T follicular helper cell (primary cell): ENCODE data around the gene SEC16A.
"Not testable (repeated sequence)": the region's sequence is repeated elsewhere in the genome, so short reads cannot be mapped to it uniquely, and the experiment has no call there.

ENCODE experiments used
- DNase-seq: peaks from one replicate; pipeline ENCODE4 v3.0.0-alpha.2; 2020; ENCODE audit warnings: low read depth

Gene SEC16A

DNA sequence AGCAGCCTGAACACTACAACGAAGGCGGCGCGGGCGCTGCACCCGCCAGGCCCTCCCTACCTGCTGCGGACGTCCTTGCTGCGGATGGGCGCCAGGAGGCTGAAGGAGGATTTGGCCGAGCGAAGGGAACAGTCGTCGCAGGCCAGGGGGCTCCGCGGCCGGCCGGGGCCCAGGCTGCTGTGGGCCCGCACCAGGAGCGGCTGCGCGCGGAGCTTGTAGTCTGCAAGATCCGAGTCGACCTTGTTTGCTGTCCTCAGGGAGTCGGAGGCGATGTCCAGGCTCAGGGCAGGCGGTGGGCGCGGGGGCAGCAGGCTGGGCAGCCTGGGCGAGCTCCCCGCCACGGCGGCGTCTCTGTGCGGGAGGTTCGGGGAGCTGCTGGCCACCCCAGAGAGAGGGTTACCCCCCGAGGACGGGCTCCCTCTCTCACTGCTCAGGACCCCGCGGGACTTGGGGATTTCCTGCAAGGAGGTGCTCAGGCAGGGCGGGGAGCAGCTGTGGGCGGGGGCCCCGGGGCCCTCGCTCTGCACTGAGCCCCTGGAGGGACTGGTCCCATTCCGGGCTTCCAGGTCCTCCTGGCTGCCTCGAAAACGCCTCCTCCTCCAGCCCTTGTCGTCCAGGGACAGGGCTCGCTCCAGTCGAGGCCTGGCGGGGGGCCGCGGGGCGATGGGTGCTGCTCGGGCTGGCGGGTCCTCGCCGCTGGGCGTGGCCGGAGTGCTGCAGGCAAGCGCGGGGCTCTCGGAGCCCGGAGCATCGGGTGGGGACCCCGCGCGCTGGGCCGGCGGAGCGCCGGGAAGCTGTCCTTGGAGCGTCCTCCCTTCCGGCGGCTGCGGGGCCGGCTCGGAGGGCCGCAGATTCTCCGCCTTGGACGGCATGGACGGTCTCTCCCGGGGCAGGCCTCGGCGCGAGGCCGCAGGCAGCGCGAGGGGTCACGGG, 44.0 kb downstream of the SEC16A start:
- peak; percentile 38 for DNase-seq

DNA sequence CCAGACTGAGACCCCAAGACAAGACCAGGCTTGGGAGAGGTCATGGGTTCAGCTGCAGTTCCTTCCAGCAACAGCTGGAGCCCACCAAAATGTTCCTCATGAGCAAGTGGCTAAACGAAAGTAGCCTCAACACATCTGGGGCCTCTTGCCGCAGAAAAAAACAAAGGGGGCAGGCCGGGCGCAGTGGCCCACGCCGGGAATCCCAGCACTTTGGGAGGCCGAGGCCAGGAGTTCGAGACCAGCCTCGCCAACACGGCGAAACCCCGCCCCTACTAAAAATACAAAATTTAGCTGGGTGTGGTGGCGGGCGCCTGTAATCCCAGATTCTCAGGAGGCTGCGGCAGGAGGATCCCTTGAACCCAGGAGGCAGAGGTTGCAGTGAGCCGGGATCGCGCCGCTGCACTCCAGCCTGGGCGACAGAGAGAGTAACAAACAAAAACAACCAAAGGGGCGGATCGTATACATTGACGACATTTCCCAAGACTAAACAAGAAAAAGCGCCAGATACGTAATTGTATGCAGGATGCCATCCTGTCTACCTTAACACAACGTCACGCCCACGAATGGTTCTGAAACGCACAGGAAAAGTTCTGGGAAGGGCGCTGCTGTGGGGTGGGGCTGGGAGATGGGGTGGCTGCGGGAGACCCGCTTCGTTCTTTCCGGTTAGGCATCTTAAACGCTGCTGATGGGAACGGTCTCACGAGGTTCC, 44.8 kb downstream of the SEC16A start:
- DNase-seq, result peak; percentile 18

DNA sequence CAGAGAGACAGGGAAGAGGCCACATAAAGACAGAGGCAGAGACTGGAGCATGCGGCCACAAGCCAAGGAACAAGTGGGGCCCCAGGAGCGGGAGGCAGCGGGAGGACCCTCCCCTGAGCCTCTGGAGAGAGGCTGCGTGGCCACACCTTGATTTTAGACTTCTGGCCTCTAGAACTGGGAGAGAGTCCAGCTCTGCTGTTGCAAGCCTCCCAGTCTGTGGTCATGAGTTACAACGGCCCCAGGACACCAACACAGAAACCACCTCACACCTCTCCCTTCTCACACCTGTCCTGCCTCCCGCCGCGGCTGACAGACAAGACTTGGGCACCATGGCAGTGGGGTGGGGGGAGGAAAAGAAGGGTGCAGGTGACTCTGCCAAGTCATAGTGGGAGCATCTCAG, 45.4 kb downstream of the SEC16A start:
- DNase-seq, result no peak

DNA sequence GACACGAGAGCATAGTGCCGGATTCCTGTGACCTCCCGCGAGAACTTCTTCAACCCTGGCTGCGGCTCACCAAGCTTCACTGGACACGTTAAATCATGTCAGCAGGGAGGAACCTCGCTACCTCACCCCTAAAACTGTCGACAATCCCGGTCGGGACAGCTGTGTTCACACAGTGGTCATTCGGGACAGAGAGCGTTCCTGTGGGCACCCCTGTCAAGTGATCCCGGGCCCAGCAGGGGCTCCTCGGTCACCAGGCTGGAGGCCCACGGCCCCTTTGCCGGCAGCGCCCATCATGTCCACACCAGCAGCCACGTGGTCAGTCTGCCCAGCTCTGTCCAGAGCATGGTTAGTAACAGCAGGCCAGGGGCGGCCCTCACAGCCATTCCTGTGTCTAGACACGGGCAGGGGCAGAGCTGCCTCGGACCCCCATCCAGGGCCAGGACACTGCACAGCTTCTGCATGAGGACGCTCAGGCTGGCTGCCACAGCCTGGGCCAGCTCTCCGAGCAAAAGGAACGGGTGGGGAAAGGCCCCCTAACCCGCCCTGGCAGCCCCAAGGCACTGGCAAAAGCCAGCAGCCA, 46.7 kb downstream of the SEC16A start:
- DNase-seq, result no peak

DNA sequence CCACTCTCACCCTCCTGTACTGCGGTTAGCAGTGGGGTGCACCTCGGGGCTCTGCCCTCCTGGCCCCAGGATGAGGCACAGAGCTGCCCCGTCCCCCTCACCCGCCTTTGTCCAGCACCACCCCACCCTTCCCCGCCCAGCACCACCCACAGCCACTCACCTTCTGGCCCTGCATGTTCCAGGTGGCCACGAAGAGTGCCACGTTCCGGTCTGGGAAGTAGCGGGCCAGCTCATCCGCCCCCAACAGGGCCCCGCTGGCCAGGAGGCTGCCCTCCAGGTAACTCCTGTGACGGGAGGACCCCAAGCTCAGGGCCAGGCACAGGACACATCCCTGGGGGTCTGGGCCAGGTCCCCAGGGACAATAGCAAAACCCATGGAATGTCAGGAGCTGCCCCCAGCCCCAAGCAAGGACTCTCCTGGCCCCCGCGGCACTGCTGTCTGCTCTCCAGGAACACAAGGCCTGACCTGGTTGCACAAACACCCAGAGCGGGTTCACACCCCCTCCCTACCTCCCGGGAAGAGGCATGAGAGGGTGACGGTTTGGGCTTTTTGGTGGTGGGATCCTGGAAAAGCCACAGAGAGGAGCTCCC, 48.2 kb downstream of the SEC16A start:
- DNase-seq, result no peak

DNA sequence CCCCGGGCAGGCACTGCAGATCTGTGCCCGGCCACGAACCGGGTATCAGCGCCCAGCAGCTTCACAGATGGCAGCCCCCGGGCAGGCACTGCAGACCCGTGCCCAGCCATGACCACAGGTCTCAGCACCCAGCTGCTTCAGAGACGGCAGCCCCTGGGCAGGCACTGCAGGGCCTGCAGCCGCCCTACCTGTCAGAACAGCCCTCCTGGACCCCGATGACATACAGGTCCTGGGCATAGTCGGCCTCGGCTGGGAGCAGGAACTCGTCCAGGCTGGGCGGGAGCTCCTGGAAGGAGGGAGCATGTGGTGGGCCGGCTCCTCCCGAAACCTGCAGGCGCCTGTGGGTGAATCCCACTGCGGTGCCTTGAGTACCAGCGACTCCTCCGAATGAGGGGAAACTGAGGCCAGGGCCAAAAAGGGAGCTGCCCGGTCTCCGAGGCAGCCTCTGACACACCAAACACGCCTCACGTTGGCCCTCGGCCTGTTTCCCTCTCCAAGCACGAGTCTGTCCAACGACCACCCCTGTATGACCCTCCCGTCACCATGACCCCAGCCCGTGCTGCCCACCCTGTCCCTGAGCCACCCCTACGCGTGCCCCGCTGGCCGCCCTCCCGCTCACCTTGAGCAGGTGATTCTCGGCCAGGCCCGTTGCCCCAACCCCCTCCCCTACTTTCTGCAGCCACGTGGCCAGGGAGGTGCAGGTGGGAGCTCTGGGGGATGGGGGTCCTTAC, 48.8 kb downstream of the SEC16A start:
- no peak for DNase-seq

DNA sequence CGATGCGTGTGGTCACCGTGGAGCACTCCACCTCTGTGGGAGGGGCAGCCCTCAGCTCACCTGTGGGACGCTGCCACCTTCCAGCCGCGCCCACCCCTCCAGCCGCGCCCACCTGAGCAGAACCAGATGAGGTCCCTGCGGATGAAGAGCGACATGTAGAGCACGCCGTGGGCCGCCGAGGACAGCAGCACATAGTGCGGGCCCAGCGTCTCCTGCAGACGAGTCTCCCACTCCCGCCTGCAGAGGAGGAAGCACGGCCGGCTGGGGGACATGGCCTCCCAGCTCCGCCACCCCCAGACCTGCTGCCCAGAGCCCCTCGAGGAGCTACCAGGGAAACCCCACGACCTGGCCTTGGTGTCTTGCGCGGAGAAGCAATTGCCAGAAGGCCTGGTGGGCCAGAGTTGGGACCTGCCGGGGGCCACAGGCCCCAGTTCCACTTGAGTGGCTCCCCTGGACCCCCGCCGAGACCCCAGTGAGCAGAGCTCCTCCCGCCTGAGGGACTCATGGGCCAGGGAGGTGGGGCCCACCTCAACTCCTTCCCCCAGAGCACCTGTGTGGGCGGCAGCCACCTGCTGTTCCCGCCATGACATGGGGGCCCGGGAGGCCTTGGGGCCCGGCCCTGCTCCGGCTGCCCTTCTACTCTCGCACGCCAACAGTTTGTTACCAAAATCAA, 49.7 kb downstream of the SEC16A start:
- no peak for DNase-seq

DNA sequence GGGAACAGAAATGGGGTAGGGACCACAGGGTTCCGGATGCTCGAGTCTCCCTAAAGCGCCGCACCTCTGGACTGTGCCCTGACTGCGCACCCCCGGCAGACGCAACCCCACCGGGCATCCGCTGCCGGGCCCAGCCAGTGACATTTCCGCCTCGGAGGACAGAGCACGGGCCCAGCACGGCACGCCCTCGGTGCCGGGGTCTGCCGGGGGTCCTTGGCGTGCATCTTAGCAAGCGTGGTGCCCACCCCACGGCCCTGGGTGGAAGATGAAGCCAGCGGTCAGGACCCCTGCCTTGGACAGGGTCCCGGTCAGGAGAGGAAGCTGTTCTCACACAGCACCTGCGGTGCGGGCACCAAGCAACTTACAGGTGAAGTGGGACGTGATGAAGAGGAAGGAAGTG, 50.2 kb downstream of the SEC16A start:
- no peak for DNase-seq

DNA sequence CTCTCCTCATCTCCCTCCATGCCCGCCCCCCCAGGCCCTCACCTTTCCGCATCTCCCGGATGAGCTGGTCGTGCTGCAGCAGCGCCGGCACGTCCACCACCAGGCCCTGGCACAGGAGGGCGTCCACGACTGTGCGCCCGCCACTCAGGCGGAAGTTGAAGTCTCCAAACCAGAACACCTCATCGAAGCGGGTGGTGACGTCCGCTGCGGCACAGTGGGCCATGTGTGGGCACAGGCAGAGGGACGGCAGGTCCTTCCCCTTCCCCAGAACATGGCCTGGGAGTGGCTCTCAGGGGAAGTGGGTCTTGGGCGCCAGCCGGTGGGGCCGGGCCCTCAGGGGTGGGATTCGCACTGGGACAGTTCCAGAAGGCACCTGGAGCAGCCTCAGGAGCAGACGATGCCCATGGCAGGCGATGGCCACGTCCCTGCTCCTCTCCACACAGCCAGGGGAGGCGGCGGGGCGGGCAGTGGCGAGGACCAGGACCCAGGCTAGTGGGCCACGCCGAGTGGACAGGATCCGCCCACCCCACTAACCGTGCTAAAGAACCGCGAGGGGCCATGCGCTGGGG, 51.0 kb downstream of the SEC16A start:
- no peak for DNase-seq

DNA sequence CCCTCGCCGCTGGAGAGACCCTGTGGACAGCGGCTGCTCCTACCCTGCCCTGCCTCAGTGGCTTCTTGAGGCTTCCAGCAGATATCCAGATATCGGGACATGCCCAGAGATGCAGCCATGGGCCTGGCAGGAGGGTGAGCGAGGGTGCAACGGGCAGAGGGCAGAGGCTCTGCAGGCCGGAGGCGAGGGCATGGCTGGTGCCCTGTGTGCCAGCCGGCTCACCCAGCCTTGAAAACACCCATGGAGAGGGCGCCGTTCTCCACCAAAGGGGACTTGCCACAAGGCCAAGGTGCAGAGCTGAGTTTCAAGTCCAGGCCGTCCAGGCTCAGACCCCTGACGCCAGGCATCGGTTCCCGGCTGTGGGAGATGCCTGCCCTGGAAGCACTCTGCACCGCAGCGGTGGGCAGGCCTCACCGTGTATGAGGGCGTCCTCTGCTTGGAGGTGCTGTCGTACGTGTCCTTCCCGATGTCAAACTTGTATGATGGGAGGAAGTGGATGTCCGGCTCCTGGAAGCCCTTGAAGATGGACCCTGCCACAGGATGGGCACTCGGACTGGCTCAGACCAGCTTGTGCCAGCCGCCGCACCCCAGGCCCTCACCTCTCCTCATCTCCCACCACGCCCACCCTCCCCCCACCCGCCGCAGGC, 52.1 kb downstream of the SEC16A start:
- no peak for DNase-seq

DNA sequence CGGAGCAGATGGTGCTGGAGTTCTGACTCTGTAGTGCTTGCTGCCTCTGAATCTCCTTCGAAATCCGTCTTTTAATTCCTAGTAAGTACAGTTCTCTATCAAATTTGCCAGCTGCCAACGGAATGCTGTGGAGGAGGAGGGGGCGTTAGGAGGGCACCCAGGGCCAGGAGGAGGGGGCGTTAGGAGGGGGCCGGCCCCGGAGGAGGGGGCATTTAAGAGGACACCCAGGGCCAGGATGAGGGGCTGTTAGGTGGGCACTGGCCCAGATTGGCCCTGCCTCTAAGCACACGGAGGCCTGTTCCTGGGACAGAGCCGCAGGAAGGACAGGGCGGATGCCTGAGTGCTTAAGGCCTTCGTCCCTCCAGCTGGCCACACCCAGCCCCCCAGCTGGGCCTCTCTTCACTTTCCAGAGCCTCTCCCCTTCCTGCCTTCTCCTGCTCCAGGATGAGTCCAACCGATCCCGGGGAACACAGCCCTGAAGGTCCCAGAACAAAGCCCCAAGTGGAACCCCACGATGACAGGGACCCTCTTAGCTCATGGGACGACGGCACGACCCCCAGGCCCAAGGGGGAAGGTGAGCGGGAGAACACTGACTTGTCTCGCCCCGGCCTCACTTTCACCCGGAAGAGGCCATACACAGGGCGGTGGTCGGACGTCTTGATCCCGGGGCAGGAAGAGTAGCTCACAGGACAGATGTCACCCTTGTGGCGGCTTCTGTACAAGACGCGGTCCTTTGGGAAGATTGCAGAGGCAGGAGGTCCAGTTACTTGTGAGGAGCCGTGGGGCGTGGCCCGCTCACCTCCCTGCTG, 53.0 kb downstream of the SEC16A start:
- no peak for DNase-seq

DNA sequence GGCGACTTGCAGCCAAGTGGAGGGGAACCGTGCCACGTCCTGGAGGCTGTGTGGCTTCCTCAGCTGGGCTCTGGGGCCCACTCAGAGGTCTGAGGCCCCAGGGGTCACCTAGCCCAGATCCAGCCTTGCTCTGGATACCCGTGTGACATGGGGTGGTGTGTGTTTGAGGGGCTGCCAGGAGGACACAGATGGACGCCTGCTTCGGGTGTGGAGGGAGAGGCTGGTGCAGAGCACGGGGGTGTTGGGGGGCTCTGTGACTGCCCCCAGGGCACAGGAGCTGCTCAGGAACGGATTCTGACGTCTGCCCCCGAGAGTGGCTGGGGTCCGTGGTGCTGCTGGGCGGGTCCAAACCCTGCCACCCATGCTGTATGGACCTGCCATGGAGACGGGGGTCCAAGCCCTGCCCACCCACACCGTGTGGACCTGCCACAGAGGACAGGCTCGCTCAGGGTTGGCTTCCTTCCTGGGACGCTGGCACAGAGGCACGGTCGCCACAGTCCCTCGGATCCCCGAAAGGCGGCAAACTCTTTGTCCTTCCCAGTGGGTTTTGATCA, 53.7 kb downstream of the SEC16A start:
- no peak for DNase-seq

DNA sequence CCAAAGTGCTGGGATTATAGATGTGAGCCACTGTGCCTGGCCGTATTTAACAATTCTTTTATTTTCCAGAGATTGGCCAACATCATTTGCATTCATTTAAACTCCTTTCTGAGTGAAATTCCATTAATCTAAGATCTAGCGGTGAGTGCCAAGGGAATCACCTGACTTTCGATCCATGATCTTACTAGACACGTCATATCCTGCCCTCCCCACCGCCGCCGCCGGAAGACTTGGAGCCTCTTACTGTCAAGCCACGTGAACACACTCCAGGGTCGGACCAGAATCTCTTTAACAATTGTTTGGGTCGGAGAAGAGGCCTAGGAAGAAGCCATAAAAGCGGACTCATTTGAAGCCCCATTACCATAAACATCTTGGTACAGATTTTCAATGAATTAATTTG, 56.1 kb downstream of the SEC16A start:
- no peak for DNase-seq

DNA sequence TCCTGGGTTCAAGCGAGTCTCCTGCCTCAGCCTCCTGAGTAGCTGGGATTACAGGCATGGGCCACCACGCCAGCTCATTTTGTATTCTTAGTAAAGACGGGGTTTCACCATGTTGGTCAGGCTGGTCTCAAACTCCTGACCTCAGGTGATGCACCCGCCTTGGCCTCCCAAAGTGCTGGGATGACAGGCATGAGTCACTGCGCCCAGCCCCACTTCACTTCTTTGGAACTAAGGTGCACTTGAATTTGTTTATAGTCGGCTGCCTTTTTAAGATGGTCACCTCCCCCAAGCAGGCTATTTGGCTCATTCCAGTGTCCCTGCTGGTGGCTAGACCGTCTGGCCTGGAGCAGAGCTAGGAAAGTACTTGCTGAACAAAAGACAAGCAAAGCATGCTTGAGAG, 57.5 kb downstream of the SEC16A start:
- DNase-seq, result not testable (repeated sequence)

DNA sequence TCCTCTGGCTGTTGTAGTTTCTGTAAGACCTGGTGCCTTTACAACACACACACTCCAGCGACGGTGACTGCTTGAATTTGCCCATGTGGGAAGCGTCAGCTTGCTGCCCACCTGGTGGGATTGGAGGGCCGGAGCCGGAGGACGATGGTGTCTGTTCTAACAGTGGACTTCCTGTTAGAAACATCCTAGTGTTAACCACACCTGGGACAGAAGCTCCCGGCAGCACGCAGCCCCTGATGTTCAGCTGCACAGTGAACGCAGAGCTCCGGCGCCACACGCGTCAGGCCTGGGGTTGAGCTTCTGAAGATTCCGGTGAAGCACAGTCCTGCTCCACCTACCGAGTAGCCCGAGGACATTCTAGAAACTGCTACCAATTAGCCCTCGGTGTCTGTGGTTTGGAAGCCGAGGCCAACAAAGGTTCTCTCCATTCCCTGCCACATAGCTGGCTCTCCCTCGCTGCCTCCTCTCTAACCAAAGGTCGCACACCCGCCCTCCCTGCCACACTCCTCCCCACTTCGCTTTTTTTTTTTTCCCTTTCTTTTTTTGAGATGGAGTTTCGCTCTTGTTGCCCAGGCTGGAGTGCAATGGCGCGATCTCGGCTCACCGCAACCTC, 58.0 kb downstream of the SEC16A start:
- no peak for DNase-seq

DNA sequence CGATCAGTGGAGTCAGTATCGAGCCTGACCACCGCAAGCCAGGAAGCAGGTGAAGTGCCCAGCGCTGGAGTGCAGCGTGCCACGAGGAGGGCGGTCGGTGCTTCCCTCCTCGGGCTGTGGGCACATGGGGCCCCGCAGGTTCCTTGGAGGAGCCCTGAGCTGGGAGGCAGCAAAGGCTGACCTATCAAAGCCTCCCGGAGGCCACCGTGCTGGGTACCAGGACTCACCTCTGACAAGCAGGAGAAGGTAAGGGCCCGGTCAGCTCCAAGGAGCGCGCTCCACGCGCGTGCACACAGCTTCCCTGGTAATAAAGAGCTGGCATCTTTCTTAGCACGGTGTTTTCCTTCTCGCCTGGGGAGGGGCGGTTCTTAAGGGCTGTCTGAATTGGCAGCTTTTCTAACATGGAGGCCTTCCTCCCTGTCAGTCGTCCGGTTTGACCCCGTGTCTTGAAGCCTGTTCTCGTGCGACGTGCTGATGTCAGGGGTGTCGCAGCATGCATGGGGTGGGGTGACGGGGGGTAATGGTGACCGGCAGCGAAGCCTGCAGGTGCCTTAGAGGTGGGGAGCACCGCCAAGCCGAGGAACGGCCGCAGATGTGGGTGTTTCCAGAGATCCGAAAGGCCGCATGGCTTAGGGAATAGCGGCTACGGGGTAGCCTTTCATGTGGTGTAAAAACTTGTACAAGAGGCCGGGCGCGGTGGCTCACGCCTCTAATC, 59.3 kb downstream of the SEC16A start:
- no peak for DNase-seq

DNA sequence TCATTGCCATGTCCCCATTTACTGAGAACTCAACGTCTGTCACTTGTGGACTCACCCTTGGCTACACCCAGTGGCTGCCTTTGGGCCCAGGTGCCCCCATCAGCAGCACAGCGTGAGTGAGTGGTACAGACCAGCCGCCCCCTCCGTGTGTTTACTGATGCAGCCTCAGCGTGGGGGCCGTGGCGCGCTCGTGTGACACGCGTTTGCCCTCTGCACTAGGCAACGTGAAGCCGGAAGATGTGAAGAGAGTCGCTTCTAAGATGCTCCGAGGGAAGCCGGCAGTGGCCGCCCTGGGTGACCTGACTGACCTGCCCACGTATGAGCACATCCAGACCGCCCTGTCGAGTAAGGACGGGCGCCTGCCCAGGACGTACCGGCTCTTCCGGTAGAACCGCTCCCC, 60.0 kb downstream of the SEC16A start:
- DNase-seq, result no peak

DNA sequence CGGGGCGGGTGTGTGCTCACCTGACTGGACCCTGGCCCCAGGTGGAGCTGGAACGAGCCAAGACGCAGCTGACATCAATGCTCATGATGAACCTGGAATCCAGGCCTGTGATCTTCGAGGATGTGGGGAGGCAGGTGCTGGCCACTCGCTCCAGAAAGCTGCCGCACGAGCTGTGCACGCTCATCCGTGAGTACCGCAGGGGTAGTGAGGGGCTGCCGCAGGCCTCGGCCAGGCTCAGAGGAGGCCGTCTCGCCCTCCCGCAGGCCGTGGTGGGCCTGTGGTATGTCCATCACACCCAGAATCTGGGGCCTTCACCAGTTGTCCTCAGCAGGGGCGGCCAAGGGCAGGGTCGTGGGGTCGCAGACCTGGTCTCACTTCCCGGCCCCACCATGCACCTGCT, 61.0 kb downstream of the SEC16A start:
- DNase-seq, result no peak
